Panc1 (cell line): ENCODE measurements around the gene DUS1L. TPM values are rescaled to one million over a fixed set of nuclear protein-coding genes. Genes with fewer than 3 reads are reported as not detected.
A peak's percentile ranks its signal among the peaks of the same experiment; 100 is the strongest.

Source experiments
- ATAC-seq: fragments of 200-7000 bp; cut with Tn5 transposase; 2 replicates; pipeline ENCODE4 v1.9.1; 2020; ENCODE audit warnings: mild to moderate bottlenecking, moderate library complexity
- BruUV-seq: library from RNA; stranded (reverse); fragments of 400-500 nt; replicated peaks from 2 replicates; lab custom pipeline; 2021; lab: Mats Ljungman, UMichigan
- CTCF ChIA-PET: fragments of 300-600 bp; sonication (Branson Sonifier 250); formaldehyde crosslinking; loops from one replicate; lab custom pipeline; 2022; ENCODE audit warnings: antibody characterized with exemption; lab: Charles Lee
- POLR2A ChIA-PET: fragments of 300-600 bp; sonication (Branson Sonifier 250); formaldehyde crosslinking; loops from one replicate; lab custom pipeline; 2022; ENCODE audit warnings: antibody characterized with exemption; lab: Charles Lee
- DNase-seq: peaks from one replicate; pipeline ENCODE4 v3.0.0-alpha.2; 2010; ENCODE audit warnings: low read depth, low spot score
- H3K27ac ChIP-seq: 2 replicates; pipeline ENCODE4 v1.5.1; 2011; ENCODE audit warnings: mild to moderate bottlenecking, low read length, inconsistent platforms
- H3K27me3 ChIP-seq: fragments of 200-500 bp; sonication (Bioruptor generic); 2 replicates; pipeline ENCODE4 v1.6.0; 2014; ENCODE audit warnings: low read length, inconsistent platforms; ENCODE audit not compliant: control insufficient read depth, insufficient read depth
- H3K36me3 ChIP-seq: fragments of 200-500 bp; sonication (Bioruptor generic); 2 replicates; pipeline ENCODE4 v1.5.1; 2014; ENCODE audit warnings: inconsistent platforms, mild to moderate bottlenecking, low read length, moderate library complexity; ENCODE audit not compliant: control insufficient read depth, insufficient read depth
- H3K4me1 ChIP-seq: 2 replicates; pipeline ENCODE4 v1.5.1; 2011; ENCODE audit warnings: inconsistent platforms, mild to moderate bottlenecking, low read length, moderate library complexity; ENCODE audit not compliant: control insufficient read depth, insufficient read depth
- H3K4me3 ChIP-seq, 2 experiments: 2 replicates each; pipeline ENCODE4 v1.5.1; 2011 to 2012; ENCODE audit warnings: low read depth in 2 of 2, low read length in 2 of 2, mild to moderate bottlenecking in 2 of 2, inconsistent platforms in 1 of 2, moderate library complexity in 1 of 2
- H3K9me3 ChIP-seq: fragments of 200-500 bp; sonication (Bioruptor generic); 2 replicates; pipeline ENCODE4 v1.5.1; 2014; ENCODE audit warnings: low read depth, mild to moderate bottlenecking, inconsistent platforms, low read length, moderate library complexity; ENCODE audit not compliant: control insufficient read depth, insufficient read depth
- CTCF ChIP-seq: fragments of 450-650 bp; IDR thresholded peaks from 2 replicates; pipeline ENCODE4 v1.5.1; 2017; ENCODE audit warnings: mild to moderate bottlenecking
- POLR2AphosphoS5 ChIP-seq: IDR thresholded peaks from 2 replicates; pipeline ENCODE4 v1.6.1; 2012; ENCODE audit warnings: mild to moderate bottlenecking, low read depth, low read length, moderate library complexity
- SIN3A ChIP-seq: IDR thresholded peaks from 2 replicates; pipeline ENCODE4 v1.6.1; 2012; ENCODE audit warnings: low read depth, mild to moderate bottlenecking, low read length, moderate library complexity, borderline replicate concordance; ENCODE audit not compliant: insufficient read depth
- TCF7L2 ChIP-seq: IDR thresholded peaks from 2 replicates; pipeline ENCODE4 v1.6.1; 2011; ENCODE audit warnings: mild to moderate bottlenecking, low read depth, low read length, inconsistent platforms
- in situ Hi-C: cut with HindIII; loops from 2 replicates; pipeline ENCODE4 v1.10.0; 2016; ENCODE audit warnings: low sequenced_read_pairs, low pct_unique_long_range_greater_than_20kb
- intact Hi-C: fragments of 100-400 bp; cut with micrococcal nuclease; formaldehyde crosslinking; loops from one replicate; pipeline ENCODE4 v1.10.0; 2022; ENCODE audit not compliant: unreplicated experiment
- total RNA-seq: library from RNA; stranded (reverse); gene quantifications from one replicate; pipeline ENCODE4 v1.2.1, GENCODE V29; 2021; ENCODE audit not compliant: unreplicated experiment
- TF ChIP-seq, protein P1 (sequence below), 2 experiments: IDR thresholded peaks; 2 replicates each; pipeline ENCODE4 v1.6.1; 2011 to 2012; ENCODE audit warnings: low read depth in 2 of 2, control low read depth in 1 of 2, low read length in 1 of 2, mild to moderate bottlenecking in 1 of 2, moderate library complexity in 1 of 2; ENCODE audit not compliant: insufficient read depth in 1 of 2

Gene DUS1L
- total RNA-seq, 1 experiment from 2014 or later = 115 TPM

DNA sequence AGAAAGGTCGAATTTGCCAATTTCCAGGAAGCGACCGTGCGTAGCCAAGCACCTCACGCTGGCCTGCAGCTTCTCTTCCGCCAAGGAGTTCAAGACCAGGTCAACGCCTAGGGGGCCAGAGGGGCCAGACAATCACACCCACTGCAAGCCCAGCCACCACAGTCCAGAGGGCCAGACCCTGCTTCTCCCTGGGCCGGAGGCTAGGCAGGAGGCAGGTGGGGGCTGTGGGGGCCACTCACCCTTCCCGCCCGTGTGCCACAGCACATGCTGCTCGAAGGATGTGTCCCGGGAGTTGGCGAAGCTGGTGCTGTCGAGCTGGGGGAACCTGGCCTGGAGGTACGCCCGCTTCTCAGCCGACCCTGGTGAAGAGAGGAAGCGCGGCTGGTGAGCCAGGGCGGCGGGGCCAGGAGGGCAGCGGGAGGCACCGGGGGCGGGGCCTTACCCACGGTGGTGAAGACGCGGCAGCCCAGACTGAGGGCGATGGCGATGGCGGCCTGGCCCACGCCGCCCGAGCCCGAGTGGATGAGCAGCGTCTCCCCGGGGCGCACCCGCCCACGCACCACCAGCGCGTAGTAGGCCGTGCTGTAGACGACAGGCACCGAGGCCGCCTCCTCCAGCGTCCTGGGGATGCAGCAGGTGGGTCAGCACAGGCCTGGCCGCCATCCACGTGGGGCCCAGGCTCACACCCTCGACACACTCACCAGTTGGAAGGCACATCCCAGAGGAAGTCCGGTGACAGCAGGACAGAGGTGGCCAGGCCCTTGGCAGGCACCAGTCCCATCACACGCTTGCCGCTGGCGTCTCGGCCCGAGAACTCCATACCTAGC lies 18.1 kb upstream of the DUS1L start:
- in situ Hi-C loops (no loop called here), intact Hi-C loops (no loop called here)
- H3K4me1 ChIP-seq = peaks cover 5% of the 10 kb centered on the region
- CTCF ChIA-PET = no interaction called here
- peaks cover 17% of the 10 kb centered on the region for H3K36me3 ChIP-seq
- POLR2A ChIA-PET = no interaction called here
- no TSS peak for BruUV-seq
- no peak overlapping the region for H3K27ac ChIP-seq
- no peak overlapping the region for H3K4me3 ChIP-seq
- TF ChIP-seq, protein P1, sequence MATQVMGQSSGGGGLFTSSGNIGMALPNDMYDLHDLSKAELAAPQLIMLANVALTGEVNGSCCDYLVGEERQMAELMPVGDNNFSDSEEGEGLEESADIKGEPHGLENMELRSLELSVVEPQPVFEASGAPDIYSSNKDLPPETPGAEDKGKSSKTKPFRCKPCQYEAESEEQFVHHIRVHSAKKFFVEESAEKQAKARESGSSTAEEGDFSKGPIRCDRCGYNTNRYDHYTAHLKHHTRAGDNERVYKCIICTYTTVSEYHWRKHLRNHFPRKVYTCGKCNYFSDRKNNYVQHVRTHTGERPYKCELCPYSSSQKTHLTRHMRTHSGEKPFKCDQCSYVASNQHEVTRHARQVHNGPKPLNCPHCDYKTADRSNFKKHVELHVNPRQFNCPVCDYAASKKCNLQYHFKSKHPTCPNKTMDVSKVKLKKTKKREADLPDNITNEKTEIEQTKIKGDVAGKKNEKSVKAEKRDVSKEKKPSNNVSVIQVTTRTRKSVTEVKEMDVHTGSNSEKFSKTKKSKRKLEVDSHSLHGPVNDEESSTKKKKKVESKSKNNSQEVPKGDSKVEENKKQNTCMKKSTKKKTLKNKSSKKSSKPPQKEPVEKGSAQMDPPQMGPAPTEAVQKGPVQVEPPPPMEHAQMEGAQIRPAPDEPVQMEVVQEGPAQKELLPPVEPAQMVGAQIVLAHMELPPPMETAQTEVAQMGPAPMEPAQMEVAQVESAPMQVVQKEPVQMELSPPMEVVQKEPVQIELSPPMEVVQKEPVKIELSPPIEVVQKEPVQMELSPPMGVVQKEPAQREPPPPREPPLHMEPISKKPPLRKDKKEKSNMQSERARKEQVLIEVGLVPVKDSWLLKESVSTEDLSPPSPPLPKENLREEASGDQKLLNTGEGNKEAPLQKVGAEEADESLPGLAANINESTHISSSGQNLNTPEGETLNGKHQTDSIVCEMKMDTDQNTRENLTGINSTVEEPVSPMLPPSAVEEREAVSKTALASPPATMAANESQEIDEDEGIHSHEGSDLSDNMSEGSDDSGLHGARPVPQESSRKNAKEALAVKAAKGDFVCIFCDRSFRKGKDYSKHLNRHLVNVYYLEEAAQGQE (IDR thresholded peaks at IDR 0.05; ENCODE audit: insufficient read depth in 1 of 2, low read depth in 2 of 2, low read length in 1 of 2) = no peak
- no peak for TF ChIP-seq SIN3A
- TF ChIP-seq CTCF = no peak
- no peak for TF ChIP-seq TCF7L2
- no peak for TF ChIP-seq POLR2AphosphoS5
- ATAC-seq (no peak), DNase-seq (no peak)
- no peaks in the 10 kb centered on the region for H3K27me3 ChIP-seq
- no peaks in the 10 kb centered on the region for H3K9me3 ChIP-seq

GRCh38 chr17:82083009-82083408 lies 17.4 kb upstream of the DUS1L start:
- no peak for TF ChIP-seq POLR2AphosphoS5
- TF ChIP-seq CTCF = no peak
- TF ChIP-seq, protein P1 (IDR thresholded peaks at IDR 0.05; ENCODE audit: insufficient read depth in 1 of 2, low read depth in 2 of 2, low read length in 1 of 2) = no peak
- no peak for TF ChIP-seq SIN3A
- no peak for TF ChIP-seq TCF7L2
- H3K27ac ChIP-seq = no peak overlapping the region
- peaks cover 13% of the 10 kb centered on the region for H3K4me1 ChIP-seq
- no peak overlapping the region for H3K4me3 ChIP-seq
- CTCF ChIA-PET = no interaction called here
- ATAC-seq (no peak), DNase-seq (no peak)
- peaks cover 12% of the 10 kb centered on the region for H3K36me3 ChIP-seq
- no peaks in the 10 kb centered on the region for H3K27me3 ChIP-seq
- intact Hi-C loops (no loop called here), in situ Hi-C loops (no loop called here)
- TSS peak; percentile 73 for BruUV-seq
- POLR2A ChIA-PET = no interaction called here
- H3K9me3 ChIP-seq = no peaks in the 10 kb centered on the region
